ENCODE measurements around the gene OSBPL10. TPM values are rescaled to one million over a fixed set of nuclear protein-coding genes. Genes with fewer than 3 reads are reported as not detected.
A peak's percentile ranks its signal among the peaks of the same experiment; 100 is the strongest.

OSBPL10 gene
- total RNA-seq, 1 donor from 2014 or later: 45.4 TPM

DNA sequence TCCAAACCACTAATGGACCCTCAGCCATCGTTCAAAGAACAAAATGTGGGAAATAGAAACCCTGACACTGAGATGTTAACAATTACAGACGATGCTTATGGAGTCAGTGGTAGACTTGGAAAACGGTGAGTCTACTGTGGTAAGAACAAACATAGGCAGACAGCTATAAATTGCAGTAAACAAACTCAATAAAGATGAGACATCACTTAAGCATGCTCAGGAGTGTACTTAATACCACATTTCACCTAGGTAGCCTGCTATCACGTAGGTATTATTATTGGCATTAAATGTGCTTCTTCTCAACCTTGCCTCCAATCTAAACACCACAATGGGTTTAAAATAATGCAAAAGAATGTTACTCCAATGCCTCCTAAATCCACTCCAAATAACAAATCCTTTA is 2.5 kb downstream of the OSBPL10 start:
- Mint-ChIP-seq H3K36me3 (ENCODE audit: low read depth) (peaks cover 4% of the 10 kb centered on the region), H3K4me1 (ENCODE audit: low read depth) (peaks cover 68% of the 10 kb centered on the region), H3K27ac (ENCODE audit: unreplicated experiment) (no peak overlapping the region), H3K9me3 (ENCODE audit: low read depth) (no peaks in the 10 kb centered on the region), H3K27me3 (ENCODE audit: low read depth) (no peaks in the 10 kb centered on the region), H3K4me3 (ENCODE audit: unreplicated experiment) (peak overlapping the region; percentile 84)
- TF ChIP-seq, protein P1, sequence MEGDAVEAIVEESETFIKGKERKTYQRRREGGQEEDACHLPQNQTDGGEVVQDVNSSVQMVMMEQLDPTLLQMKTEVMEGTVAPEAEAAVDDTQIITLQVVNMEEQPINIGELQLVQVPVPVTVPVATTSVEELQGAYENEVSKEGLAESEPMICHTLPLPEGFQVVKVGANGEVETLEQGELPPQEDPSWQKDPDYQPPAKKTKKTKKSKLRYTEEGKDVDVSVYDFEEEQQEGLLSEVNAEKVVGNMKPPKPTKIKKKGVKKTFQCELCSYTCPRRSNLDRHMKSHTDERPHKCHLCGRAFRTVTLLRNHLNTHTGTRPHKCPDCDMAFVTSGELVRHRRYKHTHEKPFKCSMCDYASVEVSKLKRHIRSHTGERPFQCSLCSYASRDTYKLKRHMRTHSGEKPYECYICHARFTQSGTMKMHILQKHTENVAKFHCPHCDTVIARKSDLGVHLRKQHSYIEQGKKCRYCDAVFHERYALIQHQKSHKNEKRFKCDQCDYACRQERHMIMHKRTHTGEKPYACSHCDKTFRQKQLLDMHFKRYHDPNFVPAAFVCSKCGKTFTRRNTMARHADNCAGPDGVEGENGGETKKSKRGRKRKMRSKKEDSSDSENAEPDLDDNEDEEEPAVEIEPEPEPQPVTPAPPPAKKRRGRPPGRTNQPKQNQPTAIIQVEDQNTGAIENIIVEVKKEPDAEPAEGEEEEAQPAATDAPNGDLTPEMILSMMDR (IDR thresholded peaks at IDR 0.05): no peak
- DNase-seq (ENCODE audit: low spot score): no peak

DNA sequence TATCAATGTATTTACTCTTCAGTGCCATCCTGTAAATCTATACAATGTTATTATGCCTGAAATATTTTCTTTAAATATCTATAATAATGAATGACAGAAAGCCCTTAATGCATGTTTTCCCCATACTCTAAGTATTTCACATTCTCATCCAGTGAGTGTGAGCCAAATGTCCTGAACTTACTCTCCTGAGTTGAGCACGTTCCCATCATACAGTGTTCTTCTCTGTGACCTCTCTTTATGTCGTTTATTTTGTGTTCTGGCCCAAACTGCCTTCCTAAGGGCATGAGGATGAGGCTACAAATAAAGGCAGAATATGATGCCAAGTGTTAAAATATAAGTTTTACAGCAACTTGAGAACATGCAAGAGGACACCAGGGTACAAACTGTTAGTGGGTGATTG is 3.3 kb downstream of the OSBPL10 start:
- Mint-ChIP-seq H3K4me3 (ENCODE audit: unreplicated experiment) (no peak overlapping the region), H3K27ac (ENCODE audit: unreplicated experiment) (peak overlapping the region; percentile 2), H3K9me3 (ENCODE audit: low read depth) (no peaks in the 10 kb centered on the region), H3K27me3 (ENCODE audit: low read depth) (no peaks in the 10 kb centered on the region), H3K4me1 (ENCODE audit: low read depth) (peaks cover 74% of the 10 kb centered on the region), H3K36me3 (ENCODE audit: low read depth) (peaks cover 4% of the 10 kb centered on the region)
- no peak for DNase-seq (ENCODE audit: low spot score)
- TF ChIP-seq, protein P1 (IDR thresholded peaks at IDR 0.05): no peak

DNA sequence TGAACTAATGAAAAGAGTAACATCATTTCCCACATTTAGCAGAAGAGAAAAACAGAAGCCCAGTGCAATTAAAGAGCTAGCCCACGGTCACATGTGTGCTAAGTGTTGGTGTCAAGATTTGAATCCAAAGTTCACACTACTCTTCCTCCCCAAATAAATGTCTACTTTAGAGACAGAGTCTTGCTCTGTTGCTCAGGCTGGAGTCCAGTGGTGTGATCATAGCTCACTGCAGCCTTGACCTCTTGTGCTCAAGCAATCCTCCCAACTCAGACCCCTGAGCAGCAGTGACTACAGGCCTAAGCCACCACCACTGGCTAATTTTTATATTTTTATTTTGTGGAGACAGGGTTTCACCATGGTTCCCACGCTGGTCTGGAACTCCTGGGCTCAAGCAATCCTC is 4.8 kb downstream of the OSBPL10 start:
- DNase-seq (ENCODE audit: low spot score): no peak
- no peak overlapping the region for H3K27ac Mint-ChIP-seq (ENCODE audit: unreplicated experiment)
- no peaks in the 10 kb centered on the region for H3K27me3 Mint-ChIP-seq (ENCODE audit: low read depth)
- no peak overlapping the region for H3K4me3 Mint-ChIP-seq (ENCODE audit: unreplicated experiment)
- peaks cover 71% of the 10 kb centered on the region for H3K4me1 Mint-ChIP-seq (ENCODE audit: low read depth)
- no peaks in the 10 kb centered on the region for H3K9me3 Mint-ChIP-seq (ENCODE audit: low read depth)
- peaks cover 4% of the 10 kb centered on the region for H3K36me3 Mint-ChIP-seq (ENCODE audit: low read depth)
- TF ChIP-seq, protein P1 (IDR thresholded peaks at IDR 0.05): no peak

DNA sequence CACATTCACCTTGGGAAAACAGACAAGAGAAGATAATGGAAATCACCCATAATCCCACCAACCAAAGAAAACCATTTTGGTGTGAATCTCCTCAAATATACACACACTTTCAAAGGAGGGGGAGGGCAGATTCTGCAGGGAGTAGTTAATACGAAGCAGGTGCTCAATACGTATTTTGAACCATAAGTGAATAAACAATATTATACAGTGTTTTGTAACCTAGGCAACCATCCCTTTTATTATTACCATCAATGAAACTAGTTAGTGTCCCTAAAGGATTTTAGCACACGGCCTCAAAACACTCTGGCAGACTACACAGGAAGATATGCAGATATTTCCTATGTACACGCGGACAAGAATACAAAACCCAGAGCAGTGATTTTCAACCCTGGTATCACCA is 6.1 kb downstream of the OSBPL10 start:
- no peaks in the 10 kb centered on the region for H3K27me3 Mint-ChIP-seq (ENCODE audit: low read depth)
- H3K9me3 Mint-ChIP-seq (ENCODE audit: low read depth): no peaks in the 10 kb centered on the region
- H3K4me3 Mint-ChIP-seq (ENCODE audit: unreplicated experiment): no peak overlapping the region
- H3K27ac Mint-ChIP-seq (ENCODE audit: unreplicated experiment): no peak overlapping the region
- peaks cover 4% of the 10 kb centered on the region for H3K36me3 Mint-ChIP-seq (ENCODE audit: low read depth)
- TF ChIP-seq, protein P1 (IDR thresholded peaks at IDR 0.05): no peak
- peaks cover 76% of the 10 kb centered on the region for H3K4me1 Mint-ChIP-seq (ENCODE audit: low read depth)
- no peak for DNase-seq (ENCODE audit: low spot score)

DNA sequence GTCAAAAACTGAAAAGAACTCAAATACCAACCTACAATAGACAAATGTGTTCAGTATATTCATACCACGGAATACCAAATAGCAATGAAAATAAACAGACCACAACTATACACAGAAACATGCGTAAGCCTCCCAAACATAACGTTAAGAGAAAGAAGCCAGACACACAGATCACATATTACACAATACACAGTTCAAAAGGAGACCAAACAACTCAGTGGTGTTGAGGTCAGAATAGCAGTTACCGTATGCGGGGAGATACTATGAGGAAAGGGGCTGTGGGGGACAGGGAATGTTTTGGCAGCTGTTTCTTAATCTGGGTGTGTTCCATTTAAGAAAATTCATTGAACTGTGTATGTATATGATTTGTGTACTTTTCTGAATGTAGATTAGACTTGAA is 6.6 kb downstream of the OSBPL10 start:
- peak overlapping the region; percentile 30 for H3K27ac Mint-ChIP-seq (ENCODE audit: unreplicated experiment)
- H3K4me3 Mint-ChIP-seq (ENCODE audit: unreplicated experiment): no peak overlapping the region
- H3K27me3 Mint-ChIP-seq (ENCODE audit: low read depth): no peaks in the 10 kb centered on the region
- TF ChIP-seq, protein P1 (IDR thresholded peaks at IDR 0.05): no peak
- peaks cover 77% of the 10 kb centered on the region for H3K4me1 Mint-ChIP-seq (ENCODE audit: low read depth)
- no peak for DNase-seq (ENCODE audit: low spot score)
- H3K9me3 Mint-ChIP-seq (ENCODE audit: low read depth): no peaks in the 10 kb centered on the region
- peaks cover 4% of the 10 kb centered on the region for H3K36me3 Mint-ChIP-seq (ENCODE audit: low read depth)
